Spleen (tissue), 11 donors: Measurements from ENCODE around the gene PPFIA2. TPM values are rescaled to one million over a fixed set of nuclear protein-coding genes. Genes with fewer than 3 reads are reported as not detected.

Experiments used
- DNase-seq: peaks from one replicate; pipeline ENCODE4 v3.0.0-alpha.2; 2020
- H3K27ac ChIP-seq, 8 donors: fragments of 200-600 bp; sonication (generic) in 7 of 8; 1 replicate in 4 of 8; 2 replicates in 4 of 8; pipeline versions ENCODE4 v1.5.0 to v1.8.0; 2016 to 2021; ENCODE audit warnings: inconsistent platforms in 4 of 8, mild to moderate bottlenecking in 4 of 8, moderate library complexity in 1 of 8
- H3K27me3 ChIP-seq, 7 donors: fragments of 200-600 bp; sonication (generic) in 6 of 7; replicated peaks in 1 of 7; 1 replicate in 4 of 7; 2 replicates in 3 of 7; pipeline versions ENCODE4 v1.5.0 to v1.8.0; 2016 to 2021; ENCODE audit warnings: inconsistent platforms in 3 of 7, mild to moderate bottlenecking in 1 of 7
- H3K36me3 ChIP-seq, 6 donors: fragments of 200-600 bp; sonication (generic) in 5 of 6; 1 replicate in 4 of 6; 2 replicates in 2 of 6; pipeline versions ENCODE4 v1.5.0 to v1.8.0; 2016 to 2021; ENCODE audit warnings: inconsistent platforms in 2 of 6
- H3K4me1 ChIP-seq, 6 donors: fragments of 200-600 bp; sonication (generic) in 5 of 6; 1 replicate in 3 of 6; 2 replicates in 3 of 6; pipeline versions ENCODE4 v1.5.0 to v1.8.0; 2016 to 2021; ENCODE audit warnings: inconsistent platforms in 3 of 6
- H3K4me3 ChIP-seq, 8 donors: fragments of 200-600 bp; sonication (generic) in 7 of 8; 1 replicate in 4 of 8; 2 replicates in 4 of 8; pipeline versions ENCODE4 v1.5.0 to v1.8.0; 2016 to 2021; ENCODE audit warnings: inconsistent platforms in 4 of 8, mild to moderate bottlenecking in 4 of 8, moderate library complexity in 2 of 8
- H3K9me3 ChIP-seq, 8 donors: fragments of 200-600 bp; sonication (generic) in 7 of 8; 1 replicate in 4 of 8; 2 replicates in 4 of 8; pipeline versions ENCODE4 v1.5.0 to v1.8.0; 2016 to 2021; ENCODE audit warnings: inconsistent platforms in 4 of 8
- CTCF ChIP-seq, 11 experiments: fragments of 200-600 bp in 7 of 11; fragments of 450-650 bp in 4 of 11; sonication (generic) in 4 of 11; IDR thresholded peaks in 8 of 11; conservative IDR thresholded peaks in 3 of 11; 1 replicate in 7 of 11; 2 replicates in 4 of 11; pipeline versions ENCODE4 v1.4.0 to v1.8.0; 2016 to 2021; ENCODE audit warnings: antibody characterized with exemption in 11 of 11, inconsistent platforms in 4 of 11, mild to moderate bottlenecking in 1 of 11
- POLR2A ChIP-seq, 3 donors: fragments of 450-650 bp; IDR thresholded peaks; one replicate each; pipeline ENCODE4 v1.5.1; 2017; ENCODE audit warnings: antibody characterized with exemption in 3 of 3, mild to moderate bottlenecking in 1 of 3
- POLR2AphosphoS5 ChIP-seq, 3 donors: sonication (generic); formaldehyde crosslinking; IDR thresholded peaks; one replicate each; pipeline ENCODE4 v1.5.1; 2017; ENCODE audit warnings: antibody characterized with exemption in 3 of 3
- WGBS, 5 donors: extraction: QIAGEN DNeasy Blood & Tissue Kit in 3 of 5; methylation state at CpG; one replicate each; pipeline versions ENCODE4 v1.1.5 to v1.1.7; 2013 to 2018; 5-methylcytosine and 5-hydroxymethylcytosine counted together
- intact Hi-C: fragments of 100-400 bp; cut with DNase I; formaldehyde crosslinking; loops from one replicate; pipeline ENCODE4 v1.15.0; 2023; ENCODE audit warnings: low total_unique reads
- polyA plus RNA-seq, 3 donors: library from polyadenylated mRNA; stranded (reverse); fragments of 200-250 nt; gene quantifications; one replicate each; pipeline ENCODE4 v1.2.1, GENCODE V29; 2013
- total RNA-seq, 7 donors: library from RNA; depleted of rRNA in 3 of 7; stranded (reverse); fragments of >200 nt in 3 of 7; fragmentation: NEBNext Ultra II Directional in 4 of 7; extraction: Animal tissue kit (Norgen Biotek cat#: 25700) in 4 of 7; gene quantifications; one replicate each; pipeline versions ENCODE4 v1.1.0 to v1.2.1, GENCODE V29; 2016 to 2021
- donor health status: healthy with polysubstance abuse.
- donor health status: DM: no; HTN: no; CAD: no; lungs with moderate emphysema.
- donor health status: DM: no; HTN: no; CAD: no.
- donor health status: Bipolar disorder and iron deficiency.
- donor health status: healthy.
- donor health status: DM: no; HTN: no; CAD: no.
- donor health status: DM: yes; HTN: yes; CAD: no.

PPFIA2 gene
- total and polyA plus RNA-seq, 10 donors, result 0.04 to 1.1 (median 0.27) TPM; not detected in 2

GRCh38 chr12:81263072-81263471 is 496.1 kb downstream of the PPFIA2 start:
- no peaks in the 10 kb centered on the region for H3K4me1 ChIP-seq
- DNase-seq, result no peak
- intact Hi-C loops, result no loop called here
- H3K4me3 ChIP-seq, result no peak overlapping the region
- H3K9me3 ChIP-seq, result no peaks in the 10 kb centered on the region
- TF ChIP-seq CTCF (IDR thresholded peaks at IDR 0.05 in 8 of 11, conservative IDR thresholded peaks at IDR 0.05 in 3 of 11), result no peak
- H3K27me3 ChIP-seq, result no peaks in the 10 kb centered on the region
- H3K27ac ChIP-seq, result no peak overlapping the region
- WGBS, 5 donors, result 64 to 81% (median 67%) methylated on average over 2 of the region's 2 CpGs
- no peaks in the 10 kb centered on the region for H3K36me3 ChIP-seq

GRCh38 chr12:81261508-81262207 is 497.5 kb downstream of the PPFIA2 start:
- H3K27ac ChIP-seq, result no peak overlapping the region
- H3K36me3 ChIP-seq, result no peaks in the 10 kb centered on the region
- DNase-seq, result no peak
- H3K4me1 ChIP-seq, result no peaks in the 10 kb centered on the region
- H3K4me3 ChIP-seq, result no peak overlapping the region
- intact Hi-C loops, result no loop called here
- H3K9me3 ChIP-seq, result no peaks in the 10 kb centered on the region
- TF ChIP-seq CTCF (IDR thresholded peaks at IDR 0.05 in 8 of 11, conservative IDR thresholded peaks at IDR 0.05 in 3 of 11) (no peak), POLR2A (IDR thresholded peaks at IDR 0.05) (no peak), POLR2AphosphoS5 (IDR thresholded peaks at IDR 0.05) (no peak)
- WGBS, 5 donors, result 77 to 95% (median 87%) methylated on average over 4 of the region's 4 CpGs
- no peaks in the 10 kb centered on the region for H3K27me3 ChIP-seq

GRCh38 chr12:81259360-81259759 is 499.8 kb downstream of the PPFIA2 start:
- no peak for DNase-seq
- 76 to 86% (median 80%) methylated on average over 4 of the region's 4 CpGs for WGBS, 5 donors
- Histone ChIP-seq H3K27me3 (no peaks in the 10 kb centered on the region), H3K36me3 (no peaks in the 10 kb centered on the region), H3K9me3 (no peaks in the 10 kb centered on the region), H3K4me3 (no peak overlapping the region), H3K4me1 (no peaks in the 10 kb centered on the region), H3K27ac (no peak overlapping the region)
- TF ChIP-seq POLR2AphosphoS5 (IDR thresholded peaks at IDR 0.05) (no peak), CTCF (IDR thresholded peaks at IDR 0.05 in 8 of 11, conservative IDR thresholded peaks at IDR 0.05 in 3 of 11) (no peak), POLR2A (IDR thresholded peaks at IDR 0.05) (no peak)
- intact Hi-C loops, result no loop called here

- WGBS, 5 donors, result 55 to 58% (median 56%) methylated on average over 4 of the region's 4 CpGs
- Histone ChIP-seq H3K36me3 (no peaks in the 10 kb centered on the region), H3K4me3 (no peak overlapping the region), H3K27me3 (no peaks in the 10 kb centered on the region), H3K4me1 (no peaks in the 10 kb centered on the region), H3K27ac (no peak overlapping the region), H3K9me3 (no peaks in the 10 kb centered on the region)
- no peak for DNase-seq
- intact Hi-C loops, result no loop called here
- peak in 6 of 11 experiments; percentile 8 to 37 (median 19) for TF ChIP-seq CTCF (IDR thresholded peaks at IDR 0.05 in 8 of 11, conservative IDR thresholded peaks at IDR 0.05 in 3 of 11)
- TF ChIP-seq POLR2AphosphoS5 (IDR thresholded peaks at IDR 0.05), result no peak
- TF ChIP-seq POLR2A (IDR thresholded peaks at IDR 0.05), result no peak
Observed at GRCh38 chr12:81257947-81258551, 501.1 kb downstream of the PPFIA2 start.
